GM19452 (cell line): Measurements from ENCODE around the gene MRPL4.
A peak's percentile ranks its signal among the peaks of the same experiment; 100 is the strongest.

Experiments
- ATAC-seq: cut with Tn5 transposase; IDR thresholded peaks from one replicate; pipeline ENCODE4 v1.9.1; 2021; ENCODE audit not compliant: unreplicated experiment

The MRPL4 gene

DNA sequence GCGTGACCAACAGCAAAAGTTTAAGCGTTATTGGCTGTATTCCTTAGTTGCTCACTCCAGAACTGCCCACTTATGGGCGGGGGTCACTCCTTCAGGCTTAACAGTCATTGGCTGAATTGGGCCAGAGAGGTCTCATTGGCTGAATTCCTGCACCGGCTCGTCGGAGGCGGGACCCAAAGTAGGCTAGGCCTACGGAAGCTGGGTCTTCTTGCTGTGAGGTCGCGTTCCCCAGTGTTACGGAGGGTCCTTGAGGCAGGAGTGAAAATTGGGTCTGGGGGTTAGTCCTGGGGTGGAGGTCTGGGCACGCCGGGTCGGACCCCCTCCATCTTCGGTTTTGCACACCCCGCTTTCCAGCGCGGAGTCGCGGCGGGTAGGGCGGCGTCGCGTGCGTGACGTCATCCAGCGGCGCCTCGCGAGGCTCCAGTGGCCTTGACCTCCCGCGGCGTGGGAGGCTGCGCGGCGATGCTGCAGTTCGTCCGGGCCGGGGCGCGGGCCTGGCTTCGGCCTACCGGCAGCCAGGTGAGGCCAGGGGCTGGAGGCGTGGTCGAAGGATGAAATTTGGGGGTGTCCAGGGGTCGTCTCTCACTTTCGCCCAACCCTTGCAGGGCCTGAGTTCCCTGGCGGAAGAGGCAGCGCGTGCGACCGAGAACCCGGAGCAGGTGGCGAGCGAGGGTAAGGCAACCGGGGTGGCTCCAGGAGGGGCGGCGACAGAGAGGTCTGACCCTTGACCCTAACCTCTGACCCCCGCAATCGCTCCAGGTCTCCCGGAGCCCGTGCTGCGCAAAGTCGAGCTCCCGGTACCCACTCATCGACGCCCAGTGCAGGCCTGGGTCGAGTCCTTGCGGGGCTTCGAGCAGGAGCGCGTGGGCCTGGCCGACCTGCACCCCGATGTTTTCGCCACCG, at the start of gene MRPL4:
Gene MRPL4, plus strand, starts transcription at position 423 of the 903 bp plus-strand sequence. Its CDS starts 40 bp downstream, at position 463.
- peak; percentile 84 for ATAC-seq

DNA sequence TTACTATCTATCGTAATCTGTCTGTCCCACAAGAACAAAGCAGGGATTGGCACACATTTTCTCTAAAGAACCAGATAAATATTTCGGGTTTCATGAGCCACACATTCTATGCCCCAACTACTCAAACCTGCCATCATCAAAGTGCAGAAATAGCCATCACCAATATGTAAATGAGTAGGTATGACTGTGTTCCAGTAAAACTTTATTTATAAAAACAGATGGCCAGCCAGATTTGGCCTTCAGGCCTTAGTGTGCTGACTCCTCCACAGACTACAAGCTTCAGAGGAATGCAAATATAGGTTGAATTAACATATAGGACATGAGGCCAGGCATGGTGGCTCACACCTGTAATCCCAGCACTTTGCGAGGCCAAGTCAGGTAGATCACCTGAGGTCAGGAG, 48.3 kb upstream of the MRPL4 start:
- ATAC-seq = no peak

DNA sequence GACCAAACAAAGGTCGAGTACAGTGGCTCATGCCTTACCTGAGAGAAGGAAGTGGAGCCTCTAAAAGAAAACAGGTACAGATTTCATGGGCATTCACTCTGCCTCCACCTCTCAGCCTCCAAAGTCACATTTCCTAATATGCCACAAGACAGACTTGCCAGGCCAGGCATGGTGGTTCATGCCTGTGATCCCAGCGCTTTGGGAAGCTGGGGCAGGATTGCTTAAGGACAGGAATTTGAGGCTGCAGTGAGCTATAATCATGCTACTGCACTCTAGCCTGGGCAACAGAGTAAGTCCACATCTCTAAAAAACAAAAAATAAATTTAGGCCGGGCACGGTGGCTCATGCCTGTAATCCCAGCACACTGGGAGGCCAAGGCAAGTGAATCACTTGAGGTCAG, 46.4 kb upstream of the MRPL4 start:
- no peak for ATAC-seq

DNA sequence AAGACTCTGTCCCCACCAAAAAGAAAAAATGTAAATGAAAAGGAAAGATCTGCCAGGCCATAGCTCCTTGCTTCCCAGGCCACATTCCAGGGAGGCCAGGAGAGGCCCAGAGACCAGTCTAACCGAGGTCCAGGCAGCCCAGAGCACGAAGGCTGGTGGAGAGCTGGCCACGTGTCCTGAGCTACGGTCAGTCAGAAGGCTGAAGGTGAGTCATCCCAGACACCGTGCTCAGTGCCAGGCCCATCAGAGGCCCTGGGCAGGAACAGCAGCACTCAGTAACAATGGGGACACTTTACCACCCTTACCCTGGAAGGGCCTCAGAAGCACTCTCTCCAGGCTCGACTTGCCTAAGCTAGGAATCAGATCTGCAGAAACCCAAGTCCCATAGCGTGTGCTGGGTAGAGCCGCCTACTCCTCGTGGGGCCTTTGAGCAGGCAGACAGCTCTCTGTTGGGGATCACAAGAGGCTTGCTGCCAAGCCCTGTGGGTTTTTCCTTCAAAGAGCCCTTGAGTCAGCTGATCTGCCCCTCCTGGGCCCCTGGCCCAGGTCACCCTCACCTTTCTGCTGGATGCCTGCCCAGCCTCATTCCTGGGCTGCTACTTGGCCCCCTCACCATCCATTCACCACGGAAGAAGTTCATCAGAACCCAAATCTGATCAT, 45.7 kb upstream of the MRPL4 start:
- ATAC-seq = no peak

DNA sequence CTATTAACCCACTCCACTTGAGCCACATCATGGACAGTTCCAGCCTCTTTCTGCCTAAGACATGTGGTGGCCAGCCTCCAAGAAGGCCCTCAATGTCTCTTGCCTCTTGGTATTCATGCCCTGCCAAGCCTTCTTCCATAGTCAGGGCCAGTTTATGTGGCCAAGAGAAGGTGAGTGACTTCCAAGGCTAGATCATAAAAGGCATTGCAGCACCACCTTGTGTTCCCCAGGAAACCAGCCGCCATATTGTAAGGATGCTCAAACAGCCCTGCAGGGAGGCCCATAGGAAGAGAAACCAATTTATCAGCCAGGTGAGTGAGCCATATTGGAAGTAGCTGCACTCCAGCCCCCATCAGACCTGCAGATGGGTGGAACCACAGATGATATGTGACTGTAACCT, 45.0 kb upstream of the MRPL4 start:
- no peak for ATAC-seq

DNA sequence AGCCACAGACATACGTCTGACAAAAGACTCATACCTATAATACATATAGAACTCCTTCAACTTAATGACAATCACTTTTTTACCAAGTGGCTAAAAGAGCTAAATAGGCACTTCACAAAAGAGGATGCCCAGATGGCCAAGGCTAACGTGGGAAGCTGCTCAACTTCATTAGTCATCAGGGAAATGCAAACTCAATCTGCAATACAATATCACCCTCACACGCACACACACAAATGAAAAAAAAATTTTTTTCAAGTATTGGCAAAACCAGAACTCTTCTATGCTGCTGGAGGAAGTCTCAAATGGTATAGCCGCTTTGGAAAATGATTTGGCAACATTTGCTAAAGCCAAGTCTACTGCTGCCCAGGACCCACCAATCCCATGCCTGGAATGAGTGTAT, 42.7 kb upstream of the MRPL4 start:
- ATAC-seq = no peak

DNA sequence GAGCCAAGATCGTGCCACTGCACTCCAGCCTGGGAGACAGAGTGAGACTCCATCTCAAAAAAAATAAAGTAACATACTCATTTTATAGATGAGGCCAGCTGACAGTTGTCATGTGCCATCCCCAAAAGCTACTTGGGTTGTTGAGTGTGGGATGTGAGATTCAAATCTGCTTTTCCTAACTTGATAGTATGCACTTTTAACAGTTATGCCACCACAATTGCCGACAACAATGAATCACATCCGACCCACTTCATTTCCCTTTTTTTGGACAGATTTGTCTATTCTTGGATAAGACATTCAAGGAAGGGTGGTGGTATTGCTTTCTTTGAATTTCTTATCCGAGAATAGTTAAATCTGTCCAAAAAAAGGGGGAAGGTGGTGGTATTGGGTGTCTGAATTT, 41.0 kb upstream of the MRPL4 start:
- no peak for ATAC-seq

DNA sequence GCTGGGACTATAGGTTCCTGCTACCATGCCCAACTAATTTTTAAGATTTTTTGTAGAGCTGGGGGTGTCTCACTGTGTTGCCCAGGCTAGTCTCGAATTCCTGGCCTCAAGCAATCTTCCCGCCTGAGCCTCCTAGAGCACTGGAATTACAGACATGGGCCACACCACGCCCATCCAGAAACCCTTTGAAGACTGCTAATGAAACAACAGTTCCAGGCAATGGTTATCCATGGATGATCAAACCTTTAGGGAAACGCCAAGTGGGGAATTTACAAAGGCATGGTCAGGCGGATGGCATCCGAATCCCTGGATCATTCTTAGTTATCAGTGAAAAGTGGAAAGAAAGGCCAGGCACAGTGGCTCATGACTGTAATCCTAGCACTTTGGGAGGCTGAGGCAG, 40.3 kb upstream of the MRPL4 start:
- ATAC-seq = no peak

DNA sequence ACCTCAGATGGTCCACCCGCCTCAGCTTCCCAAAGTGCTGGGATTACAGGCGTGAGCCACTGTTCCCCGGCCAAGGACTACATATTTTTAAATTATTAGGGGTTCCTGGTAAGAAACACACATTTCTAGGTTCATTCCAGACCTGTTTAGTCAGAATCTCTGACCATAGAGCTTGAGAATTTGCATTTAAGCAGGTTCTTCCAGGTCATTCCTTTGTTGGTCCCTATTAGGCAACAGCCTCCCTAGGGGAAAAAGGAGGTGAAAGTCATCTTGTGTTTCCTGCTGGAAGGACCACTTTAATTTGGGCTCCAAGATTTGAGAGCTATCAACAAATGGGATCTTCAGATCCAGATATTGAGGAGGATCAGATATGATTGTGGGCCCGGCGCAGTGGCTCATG, 37.2 kb upstream of the MRPL4 start:
- ATAC-seq = no peak

DNA sequence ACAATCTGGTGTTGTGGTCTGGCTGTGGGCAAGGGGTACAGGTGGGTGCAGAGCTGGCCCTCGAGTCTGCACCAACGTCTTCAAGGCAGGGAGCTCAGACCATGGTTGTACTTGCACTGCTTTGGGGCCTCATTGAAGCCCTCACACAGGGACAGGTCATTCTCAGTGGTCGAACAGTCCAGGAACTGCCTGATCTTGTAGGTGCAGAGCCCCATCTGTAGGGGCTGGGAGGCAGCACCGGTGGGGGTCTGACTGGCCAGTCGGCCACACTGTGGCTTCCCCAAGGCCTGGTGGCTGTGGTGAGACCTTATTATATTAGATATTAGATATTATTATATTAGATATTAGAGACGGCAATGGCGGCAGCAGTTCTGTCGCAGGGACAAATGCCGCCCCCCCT, 34.9 kb upstream of the MRPL4 start:
- ATAC-seq = no peak

DNA sequence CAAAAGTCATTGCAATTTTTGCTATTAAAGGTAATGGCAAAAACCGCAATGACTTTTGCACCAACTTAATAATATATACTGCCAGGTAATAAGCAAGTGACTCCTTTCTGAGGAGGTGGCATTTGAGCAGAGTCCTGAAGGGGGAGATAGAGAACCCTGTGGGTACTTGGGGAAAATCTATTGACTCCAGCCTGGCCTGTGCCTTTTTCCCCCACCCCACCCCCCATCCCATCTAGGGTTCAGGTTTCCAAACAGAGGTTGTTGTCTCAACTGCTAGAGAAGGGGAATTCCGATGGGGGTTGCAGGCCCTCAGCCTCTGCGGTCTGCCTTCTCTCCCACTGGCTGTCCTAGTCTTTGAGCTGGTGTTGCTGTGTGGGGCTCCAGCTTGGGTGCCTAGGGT, 32.3 kb upstream of the MRPL4 start:
- ATAC-seq = no peak

DNA sequence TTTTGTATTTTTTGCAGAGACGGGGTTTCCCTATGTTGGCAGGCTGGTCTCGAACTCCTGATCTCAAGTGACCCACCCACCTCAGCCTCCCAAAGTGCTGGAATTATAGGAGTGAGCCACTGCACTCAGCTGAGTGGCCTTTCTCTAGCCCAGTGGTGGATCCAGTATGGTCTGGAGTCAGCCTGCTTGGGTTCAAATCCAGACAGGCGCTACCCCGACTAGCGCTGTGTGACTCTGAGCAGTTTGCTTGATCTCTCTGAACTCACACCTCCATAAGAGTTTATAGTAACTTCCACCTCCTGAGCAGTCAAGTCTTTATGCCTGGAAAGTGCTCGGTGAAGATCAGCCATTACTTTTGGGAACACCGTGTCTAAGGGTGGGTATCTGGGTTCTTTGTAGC, 31.3 kb upstream of the MRPL4 start:
- no peak for ATAC-seq

DNA sequence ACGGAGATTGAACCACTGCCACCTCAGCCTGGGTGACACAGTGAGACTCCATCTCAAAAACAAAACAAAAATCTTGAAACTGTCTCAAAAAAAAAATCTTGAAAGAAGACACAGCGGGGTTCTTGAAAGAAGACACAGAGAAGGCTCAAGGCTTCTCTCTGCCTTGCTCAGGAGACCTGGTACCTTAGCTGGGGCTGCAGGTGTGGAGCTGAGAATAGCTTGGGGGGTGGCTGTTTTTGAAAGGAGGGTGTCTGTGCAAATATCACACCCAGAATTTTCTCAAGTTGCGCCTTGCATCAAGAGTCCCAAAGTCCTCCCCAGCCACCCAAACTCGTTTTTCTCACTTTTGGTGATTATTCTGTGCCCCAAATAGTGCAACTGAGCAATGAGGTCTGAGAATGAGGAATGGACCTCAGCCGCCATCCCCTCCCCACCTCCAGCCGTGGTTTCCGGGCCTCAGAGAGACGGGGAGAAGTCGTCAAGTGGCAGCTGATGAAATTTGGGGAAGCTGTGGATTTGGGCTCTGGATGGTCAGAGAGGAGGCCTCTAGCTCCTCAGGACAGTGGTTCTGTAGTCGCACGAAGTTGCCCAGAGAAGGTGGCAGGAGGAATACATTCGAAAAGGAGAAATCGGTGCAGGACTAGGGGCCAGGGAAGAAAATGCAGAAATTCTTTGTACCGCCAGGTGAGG, 29.7 kb upstream of the MRPL4 start:
- ATAC-seq = no peak

DNA sequence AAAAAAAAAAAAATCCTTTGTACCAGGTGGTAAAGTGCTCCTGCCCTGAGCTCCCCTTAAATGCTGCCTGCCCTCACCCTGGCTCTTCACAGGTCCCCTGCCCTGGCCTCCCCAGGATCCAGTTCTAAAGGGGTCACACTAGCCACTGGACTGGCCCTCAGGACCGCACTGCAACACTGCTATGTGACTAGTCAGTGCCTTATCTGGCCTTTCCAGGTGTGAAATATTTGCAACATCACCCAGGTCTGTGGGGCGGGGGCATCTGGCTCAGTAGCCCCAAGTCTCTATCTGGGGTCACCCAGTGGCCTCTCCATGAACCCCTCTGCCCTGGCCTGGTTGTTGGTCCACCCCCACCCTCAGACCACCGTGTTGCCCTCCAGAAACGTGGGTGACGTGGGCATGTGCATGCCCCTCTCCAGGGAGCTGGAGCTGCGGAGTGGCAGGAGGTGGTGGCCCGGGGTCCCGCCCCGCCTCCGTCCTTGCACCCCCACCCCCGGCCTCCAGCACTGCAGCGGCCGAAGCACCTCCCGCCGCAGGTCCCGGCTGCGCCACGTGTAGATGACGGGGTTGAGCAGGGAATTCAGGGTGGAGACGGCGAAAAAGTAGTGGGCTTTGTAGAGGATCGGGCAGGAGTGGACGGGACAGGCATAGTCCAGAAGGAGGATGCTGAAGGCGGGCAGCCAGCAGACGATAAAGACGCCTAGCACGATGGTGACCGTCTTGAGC, 28.4 kb upstream of the MRPL4 start:
- no peak for ATAC-seq

DNA sequence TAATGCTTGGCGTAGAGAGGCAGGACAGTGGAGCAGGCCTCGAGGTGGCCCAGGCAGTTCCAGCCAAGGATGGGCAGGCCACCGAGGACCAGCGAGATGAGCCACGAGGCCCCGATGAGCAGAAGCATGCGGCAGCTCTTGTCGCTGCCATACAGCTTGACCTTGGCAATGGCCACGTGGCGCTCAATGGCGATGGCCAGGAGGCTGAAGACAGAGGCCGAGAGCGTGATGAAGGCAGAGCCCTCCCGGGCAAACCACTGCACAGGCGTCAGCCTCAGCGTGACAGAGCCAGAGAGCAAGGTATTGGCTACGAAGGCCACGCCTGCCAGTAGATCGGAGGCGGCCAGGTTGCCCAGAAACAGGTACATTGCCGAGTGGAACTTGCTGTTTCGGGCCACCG, 27.7 kb upstream of the MRPL4 start:
- ATAC-seq = no peak

DNA sequence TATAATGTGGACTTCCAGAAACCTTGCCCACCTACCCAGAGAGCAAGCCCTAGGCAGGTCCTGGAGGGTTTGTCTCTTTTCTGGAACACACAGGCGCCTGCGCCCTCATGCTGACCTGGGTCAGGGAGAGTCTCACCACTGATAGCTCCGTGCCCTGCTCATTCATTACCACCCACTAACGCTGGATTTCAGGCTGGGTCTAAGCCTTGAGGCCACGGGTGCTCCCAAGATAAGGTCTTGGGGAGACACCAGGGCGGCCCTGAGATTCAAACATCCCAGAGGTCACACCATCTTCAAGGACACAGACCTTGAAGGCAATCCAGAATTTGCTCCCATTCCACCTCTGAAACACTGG, 26.0 kb upstream of the MRPL4 start:
- no peak for ATAC-seq

DNA sequence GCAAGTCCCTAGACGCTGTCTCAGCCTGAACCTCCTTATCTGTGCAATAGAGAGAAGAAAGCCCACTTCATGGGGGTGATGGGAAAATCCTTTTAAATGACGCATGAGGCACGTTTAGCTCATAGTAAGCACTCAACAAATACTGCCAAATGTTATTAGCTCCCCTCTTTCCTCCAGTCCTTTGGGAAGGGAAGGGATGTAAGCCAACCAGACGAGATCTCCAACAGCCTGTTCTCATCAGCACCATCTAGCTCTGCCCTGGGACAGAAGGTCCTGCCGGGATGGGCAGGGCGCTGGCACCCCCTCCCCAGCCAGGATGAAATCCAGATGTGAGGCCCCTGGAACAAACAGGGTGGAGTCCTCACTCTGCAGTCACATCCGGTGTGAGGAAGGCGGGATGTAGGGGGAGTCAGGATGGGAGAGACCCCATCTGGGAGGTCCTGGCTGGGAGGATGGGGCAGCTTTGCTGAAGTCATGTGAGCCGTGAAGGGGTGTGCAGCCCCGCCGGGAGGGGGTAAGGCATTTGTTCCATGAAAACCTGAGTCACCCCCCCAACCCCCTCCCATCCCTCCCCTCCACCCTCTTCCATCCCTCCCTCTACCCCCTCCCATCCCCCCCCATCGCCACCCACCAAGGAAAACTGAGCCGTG, 25.5 kb upstream of the MRPL4 start:
- no peak for ATAC-seq

DNA sequence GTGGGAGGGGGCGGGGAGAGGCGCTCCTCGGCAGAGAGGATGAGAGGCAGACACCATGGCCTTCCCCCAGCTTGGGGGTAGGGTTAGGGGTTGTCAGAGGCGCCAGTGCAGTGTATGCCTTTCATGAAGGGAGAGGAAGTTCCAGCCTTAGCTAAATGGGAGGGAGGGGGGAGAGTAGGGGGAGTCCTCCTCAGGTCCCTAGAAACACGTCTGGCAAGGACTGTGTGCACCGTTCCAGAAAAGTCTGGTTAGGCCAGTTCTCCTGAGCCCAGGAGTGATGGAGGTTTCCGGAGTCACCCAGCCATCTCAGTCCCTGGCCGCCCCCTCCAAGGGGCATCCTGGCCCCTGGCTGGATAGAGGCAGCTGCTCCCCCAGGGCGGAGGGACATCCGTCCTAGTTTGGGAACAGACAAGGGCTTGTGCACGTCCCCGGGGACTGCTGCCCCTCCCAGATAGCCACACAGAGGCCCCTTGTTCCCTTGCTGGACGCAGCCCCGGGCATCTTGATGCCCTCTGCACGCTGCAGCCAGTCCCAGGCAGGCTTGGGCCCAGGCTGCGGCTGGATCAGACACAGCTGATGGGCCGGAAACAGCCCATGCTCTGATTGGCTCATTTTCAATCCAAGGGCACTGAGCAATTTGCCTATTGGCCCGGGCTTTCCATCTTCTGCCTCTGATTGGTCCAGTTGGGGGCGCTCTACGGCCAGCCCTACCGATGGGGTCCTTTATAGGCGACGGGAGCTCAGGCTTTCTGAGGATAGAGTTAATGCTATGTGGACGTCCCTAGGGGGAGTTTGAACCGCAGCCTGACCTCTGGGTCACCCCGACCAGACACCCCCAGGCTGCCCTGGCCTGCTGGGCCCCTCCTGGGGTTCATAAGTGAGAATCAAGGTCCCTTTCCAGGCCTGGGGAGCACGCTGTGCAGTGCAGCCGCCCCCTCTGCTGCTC, 24.7 kb upstream of the MRPL4 start:
- no peak for ATAC-seq

DNA sequence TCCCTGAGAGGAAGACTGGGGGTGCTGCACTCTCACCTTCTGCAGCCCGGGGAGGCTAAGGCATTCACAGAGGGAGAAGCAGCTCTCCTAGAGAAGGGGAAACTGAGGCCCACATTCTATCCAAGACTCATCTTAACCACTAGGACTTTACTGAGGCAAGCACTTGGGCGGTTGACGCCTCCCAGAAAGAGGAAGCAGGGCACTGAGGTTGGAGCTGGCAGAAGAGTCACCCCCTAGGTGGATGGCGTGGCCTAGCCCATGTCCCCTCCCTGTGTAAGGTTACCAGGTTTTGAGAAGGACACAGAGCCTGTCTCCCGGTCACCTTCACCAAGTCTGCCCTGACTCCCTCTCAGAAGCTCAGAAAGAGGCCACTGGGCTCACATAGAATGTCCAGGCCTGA, 23.6 kb upstream of the MRPL4 start:
- ATAC-seq = no peak

DNA sequence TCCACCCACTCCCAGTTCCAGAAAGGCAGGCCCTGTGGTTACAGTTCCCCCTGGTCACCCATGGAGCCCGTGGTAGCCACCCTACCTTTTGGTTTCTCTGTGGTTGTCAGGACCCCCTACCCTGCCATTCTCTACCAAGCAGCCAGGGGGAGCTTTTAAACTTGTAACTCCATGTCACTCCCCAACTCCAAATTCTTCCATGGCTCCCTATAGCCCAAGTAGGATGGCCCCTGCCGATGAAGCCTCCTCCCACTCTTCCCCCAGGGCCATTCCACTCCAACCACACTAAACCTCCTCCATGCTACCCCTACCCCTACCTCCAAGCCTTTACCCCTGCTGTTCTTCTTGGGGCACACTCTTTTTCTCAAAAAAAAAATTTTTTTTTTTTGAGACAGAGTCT, 23.1 kb upstream of the MRPL4 start:
- no peak for ATAC-seq
